NCI-H2029 (cell line): ENCODE data around the gene FOXO3.
"Not testable (repeated sequence)": the region's sequence is repeated elsewhere in the genome, so short reads cannot be mapped to it uniquely, and the experiment has no call there.

Experiments
- DNase-seq: peaks from one replicate; lab custom pipeline; 2025; lab: John Stamatoyannopoulos, UW

Gene FOXO3

GRCh38 chr6:108683976-108684375 is 123.3 kb downstream of the FOXO3 start:
- not testable (repeated sequence) for DNase-seq

GRCh38 chr6:108684771-108685329 is 124.1 kb downstream of the FOXO3 start:
- no peak for DNase-seq

GRCh38 chr6:108685970-108686369 is 125.3 kb downstream of the FOXO3 start:
- DNase-seq: no peak

GRCh38 chr6:108686896-108687295 is 126.2 kb downstream of the FOXO3 start:
- no peak for DNase-seq

- no peak for DNase-seq
Observed at GRCh38 chr6:108687921-108688320, 127.2 kb downstream of the FOXO3 start.

GRCh38 chr6:108689272-108690161 is 128.8 kb downstream of the FOXO3 start:
- no peak for DNase-seq

- no peak for DNase-seq
Observed at GRCh38 chr6:108690326-108691049, 129.8 kb downstream of the FOXO3 start.

DNA sequence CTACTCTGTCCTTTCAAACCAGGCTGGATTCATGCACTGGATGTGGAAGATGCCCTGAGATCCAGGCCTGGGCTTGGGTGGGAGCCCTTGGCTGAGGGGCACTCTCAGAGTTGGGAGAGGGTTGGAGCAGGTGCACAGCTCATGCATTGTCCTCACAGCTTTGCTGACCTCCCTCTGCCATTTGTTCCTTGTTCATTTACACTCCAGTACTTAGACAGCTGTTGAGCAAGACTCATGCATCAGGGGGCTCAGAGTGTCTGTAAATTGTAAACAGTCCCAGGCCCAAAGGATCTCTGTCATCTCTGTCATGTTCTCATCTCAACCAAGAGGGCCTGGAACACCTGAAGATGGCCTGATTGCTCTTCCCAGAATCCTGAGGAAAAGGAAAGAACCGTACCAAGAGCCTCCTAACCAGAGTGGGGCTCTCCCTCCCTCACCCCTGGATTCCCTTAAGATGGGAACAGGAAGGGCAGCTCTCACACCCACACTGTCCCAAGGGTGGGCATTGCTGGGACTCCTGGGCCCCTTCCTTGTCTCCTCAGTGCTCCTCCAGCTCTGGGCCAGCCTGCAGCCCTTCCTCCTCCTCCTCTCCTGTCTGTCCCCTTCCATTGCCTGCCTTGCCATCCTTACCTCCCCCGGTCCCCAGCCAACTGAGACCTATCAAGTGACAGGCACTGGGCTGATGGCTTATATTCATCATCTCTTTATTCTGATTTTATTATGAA is 132.9 kb downstream of the FOXO3 start:
- DNase-seq: no peak

DNA sequence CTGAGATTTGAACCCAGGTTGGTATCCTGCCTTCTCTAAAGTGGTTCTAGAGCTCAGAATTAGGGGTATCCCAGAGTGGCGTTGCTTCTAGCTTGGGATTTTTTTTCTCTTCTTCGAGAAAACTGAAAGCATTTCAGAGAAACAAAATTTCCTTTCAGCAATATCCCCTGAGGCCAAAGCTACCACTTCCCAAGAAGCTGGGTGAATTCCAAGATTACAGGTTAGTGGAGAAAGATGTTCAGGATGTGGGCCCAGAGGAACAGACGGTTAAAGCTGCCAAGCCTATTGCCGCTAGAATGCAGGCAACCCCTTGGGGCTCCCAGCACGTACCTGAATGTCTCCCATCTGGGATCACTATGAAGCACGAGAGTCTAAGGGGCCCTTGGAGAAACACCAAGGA is 134.1 kb downstream of the FOXO3 start:
- no peak for DNase-seq

DNA sequence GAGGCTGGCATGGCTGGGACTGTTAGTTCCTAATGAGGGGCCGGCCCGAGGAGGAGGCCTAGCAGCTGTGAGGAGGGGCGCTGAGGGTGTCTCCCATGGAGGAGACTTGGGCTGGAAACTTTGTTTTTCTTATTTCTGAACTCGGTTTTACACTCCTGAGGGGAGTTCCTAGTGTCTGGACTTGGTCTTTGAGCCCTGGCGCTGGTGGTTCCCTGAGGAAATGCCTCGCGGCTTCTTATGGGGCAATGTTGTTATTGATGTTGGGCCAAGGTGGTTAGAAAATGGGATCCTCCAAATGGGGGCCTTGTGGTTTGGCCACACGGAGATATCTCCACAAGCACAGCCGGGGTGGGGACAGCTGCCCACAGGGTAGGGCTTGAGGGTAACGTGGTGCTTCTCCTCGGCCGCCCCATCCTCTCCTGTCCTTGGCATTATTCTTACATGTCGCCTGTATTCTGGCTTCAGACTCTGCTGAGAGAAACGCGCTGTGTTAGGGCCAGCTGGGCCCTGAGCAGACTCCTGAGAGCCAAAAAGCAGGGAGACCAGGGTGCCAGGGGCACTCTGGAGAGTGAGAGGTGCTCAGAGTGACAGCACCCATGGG is 136.9 kb downstream of the FOXO3 start:
- DNase-seq: no peak

DNA sequence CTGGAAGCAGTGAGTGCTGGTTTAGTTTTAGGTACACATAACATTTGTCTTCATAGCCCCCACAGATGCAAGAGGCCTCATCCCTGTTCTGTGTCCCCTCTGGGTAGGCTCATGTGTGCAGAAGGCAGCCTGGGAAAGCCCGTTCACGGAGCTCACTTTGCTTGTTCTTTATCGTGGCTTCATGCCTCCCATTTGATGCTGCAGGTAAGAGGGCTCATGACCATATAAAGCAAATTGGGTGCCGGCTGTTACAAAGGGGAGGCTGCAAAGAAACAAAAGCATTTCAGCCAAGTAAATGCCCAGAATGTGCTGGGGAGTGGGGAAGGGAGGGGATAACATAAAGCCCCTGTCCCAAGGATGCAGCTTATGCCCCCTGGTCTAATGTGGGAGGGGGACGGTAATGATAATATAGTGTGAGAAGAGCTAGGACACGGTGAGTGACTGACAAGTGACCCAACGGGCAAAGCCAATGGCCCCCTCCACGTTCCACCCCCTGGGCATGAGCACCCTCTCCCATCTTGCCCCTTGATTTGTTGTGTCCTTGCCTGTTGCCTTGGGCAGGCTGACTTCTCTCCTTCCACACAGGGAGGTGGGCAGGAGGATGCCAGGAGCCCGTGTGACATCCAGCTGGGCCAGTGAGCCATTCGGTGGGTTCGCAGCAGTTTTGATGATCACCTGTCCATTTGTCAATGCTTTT is 138.0 kb downstream of the FOXO3 start:
- no peak for DNase-seq

DNA sequence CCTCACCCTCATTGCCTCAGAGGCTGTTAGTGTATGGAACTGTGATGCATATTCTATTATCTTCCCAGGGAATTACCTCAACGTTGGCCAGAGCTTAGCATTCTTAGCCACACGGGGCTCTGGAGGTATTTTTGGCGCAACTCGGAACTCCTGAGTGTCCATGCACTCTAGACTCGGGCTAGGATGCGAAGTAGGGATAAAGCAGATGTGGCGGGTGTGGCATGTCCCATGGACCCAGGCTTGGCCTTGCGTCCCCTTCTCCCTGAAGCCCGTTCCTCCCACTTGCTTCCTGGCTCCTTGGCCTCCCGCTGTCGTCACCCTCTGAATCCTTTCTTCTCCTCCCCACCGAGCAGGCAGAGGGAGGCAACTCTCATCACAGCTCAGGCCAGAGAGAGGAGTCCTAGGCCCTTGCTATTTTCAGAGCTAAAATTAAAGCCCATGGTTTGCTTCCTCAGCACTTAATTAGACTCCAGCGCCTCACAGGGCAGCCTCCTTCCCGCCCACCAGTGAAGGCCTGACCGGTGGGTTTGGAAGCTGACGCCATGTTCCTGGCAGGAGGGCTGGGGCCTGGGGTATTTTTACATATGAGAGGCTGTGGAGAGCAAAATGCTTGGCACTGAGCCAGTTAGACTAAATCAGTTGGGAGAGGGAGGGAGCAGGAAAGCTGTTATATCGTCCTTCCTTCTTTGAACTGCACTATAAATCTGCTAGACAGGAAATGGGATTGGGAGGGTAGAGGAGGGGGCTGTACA is 138.7 kb downstream of the FOXO3 start:
- peak; percentile 9 for DNase-seq

DNA sequence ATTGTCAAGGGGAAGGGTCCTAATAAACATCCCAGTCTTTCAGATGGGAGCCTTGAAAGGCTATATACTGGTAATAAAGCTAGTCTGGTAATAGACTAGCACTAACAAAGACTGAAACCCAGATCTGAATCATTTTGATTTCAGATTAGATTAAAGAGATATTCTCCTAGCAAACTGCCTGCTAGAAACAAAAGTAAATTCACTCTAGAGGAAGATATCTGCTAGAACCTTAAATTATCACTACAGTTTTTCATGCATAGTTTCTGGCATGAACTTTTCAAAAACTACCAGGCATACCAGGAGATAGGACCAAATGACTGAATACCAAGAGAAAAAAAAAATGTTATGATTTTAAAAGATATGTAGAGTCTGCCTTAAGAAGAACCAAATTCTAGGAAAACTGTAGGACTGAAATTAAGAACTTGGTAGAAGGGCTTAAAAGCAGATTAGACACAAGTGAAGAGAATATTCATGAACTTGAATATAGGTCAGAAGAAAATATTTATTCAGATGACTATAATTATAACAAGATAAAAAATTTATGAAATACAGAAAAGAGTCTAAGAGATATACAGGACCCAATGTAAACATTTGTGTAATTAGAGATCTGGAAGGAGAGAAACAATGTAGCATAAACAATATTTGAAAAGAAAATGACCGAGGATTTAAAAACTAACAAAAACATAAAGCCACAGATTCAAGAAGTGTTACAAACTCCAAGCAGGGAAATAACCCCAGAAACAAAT is 141.6 kb downstream of the FOXO3 start:
- DNase-seq: no peak

GRCh38 chr6:108706649-108707048 is 145.9 kb downstream of the FOXO3 start:
- no peak for DNase-seq

GRCh38 chr6:108707328-108707976 is 146.7 kb downstream of the FOXO3 start:
- DNase-seq: peak; percentile 59

GRCh38 chr6:108710030-108710429 is 149.3 kb downstream of the FOXO3 start:
- no peak for DNase-seq

GRCh38 chr6:108710551-108710950 is 149.8 kb downstream of the FOXO3 start:
- DNase-seq: no peak

- DNase-seq: no peak
Observed at GRCh38 chr6:108711071-108711470, 150.4 kb downstream of the FOXO3 start.

DNA sequence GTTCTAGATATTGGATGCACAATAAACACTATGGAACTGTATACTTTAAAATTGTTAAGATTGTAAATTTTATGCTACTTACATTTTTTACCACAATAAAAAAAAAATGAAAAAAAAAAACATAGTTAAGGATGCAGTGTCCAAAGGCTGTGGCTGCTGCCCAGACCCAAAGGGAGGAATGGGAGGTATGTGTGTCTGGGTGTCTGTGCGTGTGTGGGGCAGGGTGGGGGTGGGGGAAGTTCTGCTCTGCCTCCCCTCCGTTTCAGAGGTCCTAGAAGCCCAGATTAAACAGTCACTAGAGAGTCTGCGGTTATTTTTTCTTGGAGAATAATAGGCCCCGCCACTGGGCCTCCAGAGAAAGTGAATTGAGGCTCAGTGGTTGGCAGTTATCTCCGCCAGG is 151.1 kb downstream of the FOXO3 start:
- DNase-seq: no peak
